Myometrial cell (primary cell): Measurements from ENCODE around the gene PACRG. TPM values are rescaled to one million over a fixed set of nuclear protein-coding genes. Genes with fewer than 3 reads are reported as not detected.

Experiments used
- total RNA-seq: library from RNA; depleted of rRNA; stranded (reverse); fragments of >200 nt; gene quantifications from 2 replicates; pipeline ENCODE4 v1.2.3, GENCODE V29; 2015

PACRG gene
- not detected in 2 replicates for total RNA-seq

GRCh38 chr6:162727322-162728182 is at the start of gene PACRG, which contains the start of gene PRKN:
TSS of gene PACRG (plus strand) at chr6:162727974.
TSS of gene PRKN (minus strand) at chr6:162727766.

Other genes with a start within 250 kb of the PACRG start
- 0.18 TPM in 1 of 2 replicates, not detected in the other for gene PRKN, start 208 bp upstream of the PACRG start, total RNA-seq